ENCODE measurements around the gene CFAP58. TPM values are rescaled to one million over a fixed set of nuclear protein-coding genes. Genes with fewer than 3 reads are reported as not detected.

Gene CFAP58
- polyA plus RNA-seq, 3 donors, result 0.16 TPM; not detected in 2

DNA sequence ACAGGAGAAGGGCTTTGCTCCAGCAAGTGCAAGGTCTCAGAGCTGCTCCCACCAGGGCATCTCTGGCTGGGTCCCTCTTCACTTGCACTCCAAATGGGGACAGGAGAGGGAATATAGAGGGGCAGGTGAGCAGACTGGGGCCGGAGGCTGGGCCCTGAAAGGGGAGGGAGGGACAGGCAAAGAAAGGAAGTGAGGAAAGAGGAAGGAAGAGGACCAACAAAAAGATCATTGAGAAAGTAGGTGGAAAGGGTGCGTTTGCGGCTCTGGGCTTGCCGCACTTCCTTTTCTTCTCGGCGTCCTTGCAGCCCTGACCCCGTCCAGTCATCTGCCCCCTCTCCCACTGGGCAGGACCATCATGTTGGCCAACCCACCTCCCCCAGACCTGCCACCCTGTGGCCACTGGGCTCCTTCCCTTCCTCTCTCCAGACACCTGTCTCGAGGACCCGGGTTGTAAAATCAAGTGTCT, 29.4 kb upstream of the CFAP58 start:
- peak overlapping the region; percentile 63 to 86 for H3K4me3 Mint-ChIP-seq
- H3K79me2 ChIP-seq (ENCODE audit: insufficient read depth, low read length), result peaks cover 100% of the 10 kb centered on the region
- H3K36me3 Mint-ChIP-seq, result peaks cover 31 to 58% of the 10 kb centered on the region in 2 donors
- H3K36me3 ChIP-seq (replicated peaks in 1 of 2; ENCODE audit: control insufficient read depth in 1 of 2, insufficient read depth in 2 of 2, low read length in 2 of 2), result no peaks in the 10 kb centered on the region
- peak overlapping the region; percentile 52 for H3K9ac ChIP-seq (ENCODE audit: insufficient read depth, low read length, poor library complexity, severe bottlenecking)
- H3K27me3 Mint-ChIP-seq (ENCODE audit: low read depth in 3 of 3), result peaks cover 0 to 5% (median 0%) of the 10 kb centered on the region in 3 donors
- H3K9me3 ChIP-seq (replicated peaks in 1 of 2; ENCODE audit: control insufficient read depth in 1 of 2, insufficient read depth in 1 of 2, low read length in 2 of 2), result no peaks in the 10 kb centered on the region
- H3K4me2 ChIP-seq (replicated peaks; ENCODE audit: extremely low read depth, low read length, poor library complexity, severe bottlenecking), result peak overlapping the region; percentile 72
- no peak overlapping the region for H2AFZ ChIP-seq (ENCODE audit: insufficient read depth, low read depth, low read length, poor library complexity, severe bottlenecking)
- peaks cover 100% of the 10 kb centered on the region in 2 donors for H3K4me1 ChIP-seq (ENCODE audit: control insufficient read depth in 1 of 2, insufficient read depth in 2 of 2, low read length in 2 of 2)
- H3K27ac Mint-ChIP-seq, result peak overlapping the region; percentile 98 to 100 (median 99)
- TF ChIP-seq, protein P1, sequence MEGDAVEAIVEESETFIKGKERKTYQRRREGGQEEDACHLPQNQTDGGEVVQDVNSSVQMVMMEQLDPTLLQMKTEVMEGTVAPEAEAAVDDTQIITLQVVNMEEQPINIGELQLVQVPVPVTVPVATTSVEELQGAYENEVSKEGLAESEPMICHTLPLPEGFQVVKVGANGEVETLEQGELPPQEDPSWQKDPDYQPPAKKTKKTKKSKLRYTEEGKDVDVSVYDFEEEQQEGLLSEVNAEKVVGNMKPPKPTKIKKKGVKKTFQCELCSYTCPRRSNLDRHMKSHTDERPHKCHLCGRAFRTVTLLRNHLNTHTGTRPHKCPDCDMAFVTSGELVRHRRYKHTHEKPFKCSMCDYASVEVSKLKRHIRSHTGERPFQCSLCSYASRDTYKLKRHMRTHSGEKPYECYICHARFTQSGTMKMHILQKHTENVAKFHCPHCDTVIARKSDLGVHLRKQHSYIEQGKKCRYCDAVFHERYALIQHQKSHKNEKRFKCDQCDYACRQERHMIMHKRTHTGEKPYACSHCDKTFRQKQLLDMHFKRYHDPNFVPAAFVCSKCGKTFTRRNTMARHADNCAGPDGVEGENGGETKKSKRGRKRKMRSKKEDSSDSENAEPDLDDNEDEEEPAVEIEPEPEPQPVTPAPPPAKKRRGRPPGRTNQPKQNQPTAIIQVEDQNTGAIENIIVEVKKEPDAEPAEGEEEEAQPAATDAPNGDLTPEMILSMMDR (IDR thresholded peaks at IDR 0.05), result peak; percentile 34
- H3K9me3 Mint-ChIP-seq, result peaks cover 0 to 2% (median 0%) of the 10 kb centered on the region in 7 donors
- 0% methylated on average over 9 of the region's 9 CpGs for WGBS (ENCODE audit: insufficient coverage)
- H3K27ac ChIP-seq (ENCODE audit: low read depth in 1 of 2, low read length in 2 of 2), result peak overlapping the region; percentile 86 to 91
- peaks cover 100% of the 10 kb centered on the region for H3K4me1 Mint-ChIP-seq
- no peaks in the 10 kb centered on the region for H3K27me3 ChIP-seq (ENCODE audit: control insufficient read depth in 2 of 2, insufficient read depth in 2 of 2, low read length in 2 of 2)
- peak overlapping the region in 1 of 3 experiments; percentile 65 for H3K4me3 ChIP-seq (replicated peaks in 1 of 3; ENCODE audit: low read depth in 2 of 3, low read length in 3 of 3)
- peak; percentile 90 to 97 (median 96) for DNase-seq
- intact Hi-C loops (cut with micrococcal nuclease), result loop anchor here (2.0 to 10.0 kb wide), 2 partner anchors 15 to 69 kb away; partner anchors contain the start of genes GSTO1 (in 2 of the 2) and ITPRIP (in 1 of the 2)
- peaks cover 100% of the 10 kb centered on the region for H4K20me1 ChIP-seq (ENCODE audit: insufficient read depth, low read length)

DNA sequence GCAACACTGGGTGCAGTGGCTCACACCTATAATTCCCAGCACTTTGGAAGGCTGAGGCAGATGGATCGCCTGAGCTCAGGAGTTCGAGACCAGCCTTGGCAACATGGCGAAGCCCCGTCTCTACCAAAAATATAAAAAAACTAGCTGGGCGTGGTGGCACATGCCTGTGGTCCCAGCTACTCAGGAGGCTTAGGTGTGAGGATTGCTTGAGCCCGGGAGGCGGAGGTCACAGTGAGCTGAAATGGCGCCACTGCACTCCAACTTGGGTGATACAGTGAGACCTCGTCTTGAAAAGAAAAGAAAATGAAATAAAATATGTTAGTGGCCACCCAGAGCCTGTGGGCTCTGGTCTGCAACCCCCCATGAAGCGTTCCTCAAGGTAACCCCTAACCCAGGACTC, 28.7 kb upstream of the CFAP58 start:
- H2AFZ ChIP-seq (ENCODE audit: insufficient read depth, low read depth, low read length, poor library complexity, severe bottlenecking), result no peak overlapping the region
- Mint-ChIP-seq H3K9me3 (peaks cover 0 to 2% (median 0%) of the 10 kb centered on the region in 7 donors), H3K36me3 (peaks cover 33 to 53% of the 10 kb centered on the region in 2 donors), H3K27me3 (ENCODE audit: low read depth in 3 of 3) (peaks cover 0 to 5% (median 0%) of the 10 kb centered on the region in 3 donors), H3K4me1 (peaks cover 100% of the 10 kb centered on the region), H3K4me3 (peak overlapping the region; percentile 63 to 86), H3K27ac (peak overlapping the region; percentile 98 to 100 (median 99))
- H3K9me3 ChIP-seq (replicated peaks in 1 of 2; ENCODE audit: control insufficient read depth in 1 of 2, insufficient read depth in 1 of 2, low read length in 2 of 2), result no peaks in the 10 kb centered on the region
- H3K36me3 ChIP-seq (replicated peaks in 1 of 2; ENCODE audit: control insufficient read depth in 1 of 2, insufficient read depth in 2 of 2, low read length in 2 of 2), result no peaks in the 10 kb centered on the region
- H3K79me2 ChIP-seq (ENCODE audit: insufficient read depth, low read length), result peaks cover 100% of the 10 kb centered on the region
- no peaks in the 10 kb centered on the region for H3K27me3 ChIP-seq (ENCODE audit: control insufficient read depth in 2 of 2, insufficient read depth in 2 of 2, low read length in 2 of 2)
- peak overlapping the region in 1 of 3 experiments; percentile 65 for H3K4me3 ChIP-seq (replicated peaks in 1 of 3; ENCODE audit: low read depth in 2 of 3, low read length in 3 of 3)
- peak overlapping the region; percentile 72 for H3K4me2 ChIP-seq (replicated peaks; ENCODE audit: extremely low read depth, low read length, poor library complexity, severe bottlenecking)
- H4K20me1 ChIP-seq (ENCODE audit: insufficient read depth, low read length), result peaks cover 100% of the 10 kb centered on the region
- peak overlapping the region; percentile 86 to 91 for H3K27ac ChIP-seq (ENCODE audit: low read depth in 1 of 2, low read length in 2 of 2)
- intact Hi-C loops (cut with micrococcal nuclease), result loop anchor here (2.0 to 10.0 kb wide), 3 partner anchors 14 to 70 kb away; partner anchors contain the start of genes GSTO1 (in 2 of the 2) and ITPRIP (in 1 of the 2)
- H3K9ac ChIP-seq (ENCODE audit: insufficient read depth, low read length, poor library complexity, severe bottlenecking), result peak overlapping the region; percentile 11
- no peak for DNase-seq
- WGBS (ENCODE audit: insufficient coverage), result 97% methylated on average over 5 of the region's 10 CpGs
- peaks cover 100% of the 10 kb centered on the region in 2 donors for H3K4me1 ChIP-seq (ENCODE audit: control insufficient read depth in 1 of 2, insufficient read depth in 2 of 2, low read length in 2 of 2)
- TF ChIP-seq, protein P1 (IDR thresholded peaks at IDR 0.05), result no peak
